Upper lobe of right lung (tissue), 1 donor: ENCODE results near the gene STX10. TPM values are rescaled to one million over a fixed set of nuclear protein-coding genes. Genes with fewer than 3 reads are reported as not detected.

ENCODE experiments used
- ATAC-seq: fragments of 200-7000 bp; cut with Tn5 transposase; one replicate; pipeline ENCODE4 v1.9.1; 2020; ENCODE audit warnings: mild to moderate bottlenecking, moderate library complexity
- DNase-seq: peaks from one replicate; pipeline ENCODE4 v3.0.0-alpha.2; 2020
- H3K27ac ChIP-seq: fragments of 200-600 bp; one replicate; pipeline ENCODE4 v1.8.0; 2022
- H3K27me3 ChIP-seq: fragments of 200-600 bp; one replicate; pipeline ENCODE4 v1.8.0; 2022; ENCODE audit warnings: mild to moderate bottlenecking
- H3K36me3 ChIP-seq: fragments of 200-600 bp; one replicate; pipeline ENCODE4 v1.8.0; 2022
- H3K4me1 ChIP-seq: fragments of 200-600 bp; one replicate; pipeline ENCODE4 v1.8.0; 2022
- H3K4me3 ChIP-seq: fragments of 200-600 bp; one replicate; pipeline ENCODE4 v1.8.0; 2022; ENCODE audit warnings: mild to moderate bottlenecking
- H3K9me3 ChIP-seq: fragments of 200-600 bp; one replicate; pipeline ENCODE4 v1.8.0; 2022
- intact Hi-C: fragments of 100-400 bp; cut with DNase I; formaldehyde crosslinking; loops from one replicate; pipeline ENCODE4 v1.11.0; 2022
- total RNA-seq: library from RNA; stranded (reverse); fragmentation: NEBNext Ultra II Directional; extraction: Animal tissue kit (Norgen Biotek cat#: 25700); gene quantifications from one replicate; pipeline ENCODE4 v1.2.1, GENCODE V29; 2021
- TF ChIP-seq, protein P1 (sequence below): fragments of 200-600 bp; IDR thresholded peaks from one replicate; pipeline ENCODE4 v1.8.0; 2022; ENCODE audit warnings: antibody characterized with exemption
- donor health status: DM: no; HTN: yes; CAD: no; lungs with severe emphysema.

The STX10 gene
- total RNA-seq, 1 donor from 2014 or later, result 65.4 TPM

DNA sequence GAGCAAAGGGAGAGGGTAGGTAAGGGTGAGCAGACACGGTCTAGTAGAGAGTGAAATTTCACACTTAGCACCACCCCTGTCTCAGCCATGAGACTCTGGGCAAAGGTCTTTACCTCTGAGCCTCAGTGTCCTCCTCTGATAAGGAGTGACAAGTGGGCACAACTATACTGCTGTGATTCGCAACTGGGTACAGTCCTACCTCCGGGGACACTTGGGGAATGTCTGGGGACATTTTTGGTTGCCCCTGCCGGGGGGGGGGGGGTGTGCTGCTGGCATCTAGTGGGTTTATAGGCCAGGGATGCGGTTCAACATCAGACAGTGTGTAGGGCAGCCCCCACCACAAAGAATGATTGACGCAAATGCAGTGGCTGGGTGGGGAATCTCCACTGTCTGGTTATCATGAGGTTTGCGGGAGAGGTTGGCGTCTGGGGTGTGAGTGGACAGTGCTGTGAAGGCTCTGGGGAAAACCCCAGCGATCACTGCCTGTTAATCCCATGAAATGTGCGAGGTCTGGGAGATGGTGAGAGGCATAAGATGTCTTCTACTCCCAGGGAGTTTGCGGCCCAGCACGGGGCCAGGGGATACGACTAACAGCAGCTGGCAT lies 27.8 kb downstream of the STX10 start:
- Histone ChIP-seq H3K4me1 (peaks cover 25% of the 10 kb centered on the region), H3K27ac (no peak overlapping the region), H3K9me3 (no peaks in the 10 kb centered on the region), H3K36me3 (peaks cover 5% of the 10 kb centered on the region), H3K27me3 (no peaks in the 10 kb centered on the region), H3K4me3 (no peak overlapping the region)
- no peak for ATAC-seq
- TF ChIP-seq, protein P1, sequence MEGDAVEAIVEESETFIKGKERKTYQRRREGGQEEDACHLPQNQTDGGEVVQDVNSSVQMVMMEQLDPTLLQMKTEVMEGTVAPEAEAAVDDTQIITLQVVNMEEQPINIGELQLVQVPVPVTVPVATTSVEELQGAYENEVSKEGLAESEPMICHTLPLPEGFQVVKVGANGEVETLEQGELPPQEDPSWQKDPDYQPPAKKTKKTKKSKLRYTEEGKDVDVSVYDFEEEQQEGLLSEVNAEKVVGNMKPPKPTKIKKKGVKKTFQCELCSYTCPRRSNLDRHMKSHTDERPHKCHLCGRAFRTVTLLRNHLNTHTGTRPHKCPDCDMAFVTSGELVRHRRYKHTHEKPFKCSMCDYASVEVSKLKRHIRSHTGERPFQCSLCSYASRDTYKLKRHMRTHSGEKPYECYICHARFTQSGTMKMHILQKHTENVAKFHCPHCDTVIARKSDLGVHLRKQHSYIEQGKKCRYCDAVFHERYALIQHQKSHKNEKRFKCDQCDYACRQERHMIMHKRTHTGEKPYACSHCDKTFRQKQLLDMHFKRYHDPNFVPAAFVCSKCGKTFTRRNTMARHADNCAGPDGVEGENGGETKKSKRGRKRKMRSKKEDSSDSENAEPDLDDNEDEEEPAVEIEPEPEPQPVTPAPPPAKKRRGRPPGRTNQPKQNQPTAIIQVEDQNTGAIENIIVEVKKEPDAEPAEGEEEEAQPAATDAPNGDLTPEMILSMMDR, result no peak
- intact Hi-C loops, result no loop called here
- no peak for DNase-seq

DNA sequence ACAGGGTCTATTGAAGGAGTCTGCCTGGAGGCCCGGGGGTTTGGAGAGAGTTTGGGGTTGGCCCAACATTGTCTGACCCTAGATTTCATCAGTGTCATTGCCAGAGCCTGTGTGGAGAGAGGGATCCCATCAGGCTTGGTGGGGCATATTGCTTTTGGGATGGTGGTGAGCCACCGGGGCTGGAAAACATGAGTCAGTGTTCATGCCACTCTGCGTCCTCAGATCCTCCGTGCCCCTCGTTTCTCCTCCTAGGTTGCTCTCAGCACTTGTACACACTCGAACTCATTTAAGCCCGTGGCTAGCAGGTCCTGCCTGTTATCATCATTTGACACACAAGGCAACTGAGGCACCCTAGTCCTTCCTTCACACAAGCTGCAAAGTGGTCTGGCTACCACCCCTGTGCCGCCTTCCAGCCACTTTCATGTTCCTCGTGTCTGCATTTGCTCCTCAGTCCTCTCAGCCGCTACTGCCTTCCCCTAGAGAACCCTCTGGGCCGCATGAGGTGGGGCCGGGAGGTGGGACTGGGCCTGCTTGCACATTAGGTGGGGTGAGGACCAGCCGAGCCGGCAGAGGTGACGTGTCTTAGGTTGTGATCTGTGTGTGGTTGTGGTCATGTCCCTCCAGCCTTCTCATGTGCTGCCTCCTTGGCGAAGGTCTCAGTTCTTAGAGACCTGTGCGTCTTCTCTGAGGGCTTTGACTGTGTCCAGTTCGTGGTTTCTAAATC lies 28.5 kb downstream of the STX10 start:
- ATAC-seq (no peak), DNase-seq (no peak)
- Histone ChIP-seq H3K27ac (no peak overlapping the region), H3K9me3 (no peaks in the 10 kb centered on the region), H3K4me1 (peaks cover 29% of the 10 kb centered on the region), H3K27me3 (no peaks in the 10 kb centered on the region), H3K36me3 (peaks cover 4% of the 10 kb centered on the region), H3K4me3 (no peak overlapping the region)
- TF ChIP-seq, protein P1, result no peak
- intact Hi-C loops, result no loop called here

DNA sequence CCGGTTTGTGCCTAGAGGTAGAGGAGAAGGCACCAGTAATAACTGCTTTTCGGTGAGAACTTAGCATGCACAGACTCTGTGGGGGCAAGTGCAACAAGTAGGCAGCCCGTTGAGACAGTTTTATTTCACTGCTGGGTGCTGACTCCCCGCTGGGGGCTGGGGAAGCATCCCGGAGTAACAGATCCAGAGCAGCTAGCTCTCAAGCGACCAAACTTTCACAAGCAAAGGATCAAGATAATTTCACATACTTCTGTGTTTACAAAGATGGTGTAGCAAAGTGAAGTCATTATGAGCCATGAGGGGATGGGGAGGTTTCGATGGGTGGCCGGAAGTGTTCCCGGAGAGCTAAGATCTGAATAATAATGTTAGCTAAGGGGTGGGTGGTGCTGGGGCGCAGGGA lies 29.4 kb downstream of the STX10 start:
- intact Hi-C loops, result no loop called here
- Histone ChIP-seq H3K9me3 (no peaks in the 10 kb centered on the region), H3K4me3 (no peak overlapping the region), H3K36me3 (no peaks in the 10 kb centered on the region), H3K27me3 (no peaks in the 10 kb centered on the region), H3K27ac (no peak overlapping the region), H3K4me1 (peaks cover 29% of the 10 kb centered on the region)
- ATAC-seq (no peak), DNase-seq (no peak)
- TF ChIP-seq, protein P1, result no peak

DNA sequence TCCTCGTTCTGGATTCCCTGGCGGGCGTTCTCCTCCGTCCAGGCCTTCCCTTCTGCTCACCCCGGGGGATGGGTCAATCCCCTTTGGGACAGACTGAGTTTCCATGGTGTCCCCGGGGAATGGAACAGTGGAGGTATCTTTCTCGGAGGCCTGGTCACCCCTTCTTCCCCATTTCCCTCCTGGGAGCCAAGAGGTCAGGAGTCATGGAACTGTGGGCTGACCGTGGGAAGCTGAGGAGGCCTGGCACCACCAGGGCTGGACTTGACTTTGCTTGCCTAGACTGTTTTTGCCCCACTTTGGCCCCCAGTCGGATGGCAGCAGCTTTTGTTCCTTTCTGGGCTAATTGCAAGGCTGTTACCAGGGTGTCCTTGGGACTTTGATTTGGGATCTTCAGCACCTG lies 30.1 kb downstream of the STX10 start:
- Histone ChIP-seq H3K9me3 (no peaks in the 10 kb centered on the region), H3K36me3 (peaks cover 2% of the 10 kb centered on the region), H3K27me3 (no peaks in the 10 kb centered on the region), H3K4me1 (peaks cover 35% of the 10 kb centered on the region), H3K4me3 (peak overlapping the region; percentile 88), H3K27ac (no peak overlapping the region)
- TF ChIP-seq, protein P1, result no peak
- DNase-seq (no peak), ATAC-seq (no peak)
- intact Hi-C loops, result no loop called here

DNA sequence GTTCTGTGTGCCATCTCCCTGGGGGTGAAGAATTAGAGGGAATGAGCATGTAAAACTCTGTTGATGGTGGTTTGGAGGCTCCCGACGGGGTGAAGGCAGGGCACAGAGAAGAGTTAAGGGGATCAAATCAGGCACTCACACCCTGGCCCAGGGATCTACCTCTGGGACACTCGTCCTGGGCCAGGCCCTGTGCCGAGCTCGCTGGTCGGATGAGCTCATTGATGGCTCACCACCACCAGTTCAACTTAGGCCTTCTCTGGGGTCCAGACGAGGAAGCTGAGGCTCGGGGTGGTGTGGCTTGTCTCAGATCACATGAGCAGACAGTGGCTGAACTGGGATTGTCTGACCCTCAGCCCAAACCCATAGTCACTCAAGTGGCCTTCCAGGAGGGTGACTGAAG lies 30.5 kb downstream of the STX10 start:
- peaks cover 6% of the 10 kb centered on the region for H3K36me3 ChIP-seq
- H3K27me3 ChIP-seq, result no peaks in the 10 kb centered on the region
- H3K4me1 ChIP-seq, result peaks cover 35% of the 10 kb centered on the region
- ATAC-seq (no peak), DNase-seq (no peak)
- no peak overlapping the region for H3K27ac ChIP-seq
- TF ChIP-seq, protein P1, result no peak
- H3K9me3 ChIP-seq, result no peaks in the 10 kb centered on the region
- intact Hi-C loops, result no loop called here
- peak overlapping the region; percentile 88 for H3K4me3 ChIP-seq
